SK-N-SH treated with all-trans-retinoic acid at 6 μM for 48 hours (cell line): ENCODE results near the gene F7.

Source experiments
- BACH2 ChIP-seq: fragments of 250-450 bp; sonication (Bioruptor Pico); IDR thresholded peaks from 2 replicates; pipeline ENCODE4 v1.9.0; 2021; ENCODE audit warnings: mild to moderate bottlenecking, borderline replicate concordance
- CSDC2 ChIP-seq: fragments of 250-450 bp; sonication (Bioruptor Pico); IDR thresholded peaks from 2 replicates; pipeline ENCODE4 v1.5.0; 2020; ENCODE audit warnings: mild to moderate bottlenecking, moderate library complexity
- CSRNP3 ChIP-seq: fragments of 250-450 bp; sonication (Bioruptor Pico); IDR thresholded peaks from 2 replicates; pipeline ENCODE4 v1.5.1; 2021; ENCODE audit warnings: mild to moderate bottlenecking, moderate library complexity
- PPARA ChIP-seq: fragments of 250-450 bp; sonication (Bioruptor Pico); IDR thresholded peaks from 2 replicates; pipeline ENCODE4 v1.5.0; 2020; ENCODE audit warnings: mild to moderate bottlenecking, borderline replicate concordance
- RARB ChIP-seq: fragments of 250-450 bp; sonication (Bioruptor Pico); IDR thresholded peaks from 2 replicates; pipeline ENCODE4 v1.8.0; 2021; ENCODE audit warnings: mild to moderate bottlenecking, moderate library complexity
- ZFP3 ChIP-seq: fragments of 250-450 bp; sonication (Bioruptor Pico); IDR thresholded peaks from 2 replicates; pipeline ENCODE4 v1.5.0; 2020; ENCODE audit warnings: mild to moderate bottlenecking, moderate library complexity
- TF ChIP-seq, protein P1 (sequence below): fragments of 250-450 bp; sonication (Bioruptor Pico); IDR thresholded peaks from 2 replicates; pipeline ENCODE4 v1.5.1; 2020; ENCODE audit warnings: low read depth, mild to moderate bottlenecking, moderate library complexity

- TF ChIP-seq CSDC2 (CRISPR knock-in tag), result no peak
- TF ChIP-seq, protein P1, sequence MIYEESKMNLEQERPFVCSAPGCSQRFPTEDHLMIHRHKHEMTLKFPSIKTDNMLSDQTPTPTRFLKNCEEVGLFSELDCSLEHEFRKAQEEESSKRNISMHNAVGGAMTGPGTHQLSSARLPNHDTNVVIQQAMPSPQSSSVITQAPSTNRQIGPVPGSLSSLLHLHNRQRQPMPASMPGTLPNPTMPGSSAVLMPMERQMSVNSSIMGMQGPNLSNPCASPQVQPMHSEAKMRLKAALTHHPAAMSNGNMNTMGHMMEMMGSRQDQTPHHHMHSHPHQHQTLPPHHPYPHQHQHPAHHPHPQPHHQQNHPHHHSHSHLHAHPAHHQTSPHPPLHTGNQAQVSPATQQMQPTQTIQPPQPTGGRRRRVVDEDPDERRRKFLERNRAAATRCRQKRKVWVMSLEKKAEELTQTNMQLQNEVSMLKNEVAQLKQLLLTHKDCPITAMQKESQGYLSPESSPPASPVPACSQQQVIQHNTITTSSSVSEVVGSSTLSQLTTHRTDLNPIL, result no peak
- no peak for TF ChIP-seq RARB
- no peak for TF ChIP-seq ZFP3 (CRISPR knock-in tag)
- no peak for TF ChIP-seq PPARA (CRISPR knock-in tag)
- no peak for TF ChIP-seq BACH2 (CRISPR knock-in tag)
- no peak for TF ChIP-seq CSRNP3 (CRISPR knock-in tag)
Measured at GRCh38 chr13:113092776-113093579, 12.6 kb upstream of the F7 start.
